RWPE2 (cell line): ENCODE results near the gene ZSWIM6.

Experiments used
- ATAC-seq: fragments of 200-7000 bp; cut with Tn5 transposase; 3 replicates; pipeline ENCODE4 v1.9.1; 2021; ENCODE audit warnings: low read depth
- DNase-seq: peaks from one replicate; pipeline ENCODE4 v3.0.0-alpha.2; 2020; ENCODE audit warnings: low spot score
- H3K27ac ChIP-seq: fragments of 450-650 bp; 2 replicates; pipeline ENCODE4 v1.5.1; 2017; ENCODE audit warnings: mild to moderate bottlenecking; ENCODE audit not compliant: poor library complexity, severe bottlenecking
- H3K27me3 ChIP-seq: fragments of 250-450 bp; sonication (Bioruptor Pico); 2 replicates; pipeline ENCODE4 v1.5.1; 2021; ENCODE audit warnings: mild to moderate bottlenecking, moderate library complexity; ENCODE audit not compliant: insufficient read depth, poor library complexity, severe bottlenecking
- H3K36me3 ChIP-seq: fragments of 250-450 bp; sonication (Bioruptor Pico); 2 replicates; pipeline ENCODE4 v1.5.1; 2020; ENCODE audit warnings: low read depth, mild to moderate bottlenecking, moderate library complexity
- H3K4me1 ChIP-seq: fragments of 250-450 bp; sonication (Bioruptor Pico); 2 replicates; pipeline ENCODE4 v1.5.1; 2021; ENCODE audit warnings: mild to moderate bottlenecking, moderate library complexity; ENCODE audit not compliant: insufficient read depth, poor library complexity, severe bottlenecking
- H3K4me3 ChIP-seq: fragments of 250-450 bp; sonication (Bioruptor Pico); 2 replicates; pipeline ENCODE4 v1.5.1; 2021; ENCODE audit warnings: mild to moderate bottlenecking, moderate library complexity; ENCODE audit not compliant: severe bottlenecking
- H3K9me3 ChIP-seq: fragments of 250-450 bp; sonication (Bioruptor Pico); 2 replicates; pipeline ENCODE4 v1.5.1; 2021; ENCODE audit warnings: mild to moderate bottlenecking, moderate library complexity; ENCODE audit not compliant: severe bottlenecking
- CTCF ChIP-seq: fragments of 450-650 bp; IDR thresholded peaks from one replicate; pipeline ENCODE4 v1.5.1; 2017; ENCODE audit warnings: mild to moderate bottlenecking, moderate library complexity; ENCODE audit not compliant: poor library complexity, severe bottlenecking

The ZSWIM6 gene

GRCh38 chr5:61397238-61397637 is 65.2 kb downstream of the ZSWIM6 start:
- no peak overlapping the region for H3K27ac ChIP-seq
- peaks cover 18% of the 10 kb centered on the region for H3K4me1 ChIP-seq
- H3K36me3 ChIP-seq: peaks cover 5% of the 10 kb centered on the region; the same call in 1 of the 2 replicates
- TF ChIP-seq CTCF: no peak
- ATAC-seq: no peak
- no peak overlapping the region for H3K4me3 ChIP-seq
- no peaks in the 10 kb centered on the region for H3K9me3 ChIP-seq
- no peak for DNase-seq
- no peaks in the 10 kb centered on the region for H3K27me3 ChIP-seq

GRCh38 chr5:61397937-61398336 is 65.9 kb downstream of the ZSWIM6 start:
- peaks cover 24% of the 10 kb centered on the region for H3K4me1 ChIP-seq
- no peak overlapping the region for H3K27ac ChIP-seq
- TF ChIP-seq CTCF: no peak
- H3K27me3 ChIP-seq: no peaks in the 10 kb centered on the region
- DNase-seq: no peak
- no peaks in the 10 kb centered on the region for H3K9me3 ChIP-seq
- H3K36me3 ChIP-seq: no peaks in the 10 kb centered on the region
- ATAC-seq: no peak
- no peak overlapping the region for H3K4me3 ChIP-seq

GRCh38 chr5:61398440-61398839 is 66.4 kb downstream of the ZSWIM6 start:
- H3K27me3 ChIP-seq: no peaks in the 10 kb centered on the region
- no peak for TF ChIP-seq CTCF
- H3K9me3 ChIP-seq: no peaks in the 10 kb centered on the region
- ATAC-seq (no peak), DNase-seq (no peak)
- no peak overlapping the region for H3K4me3 ChIP-seq
- H3K27ac ChIP-seq: no peak overlapping the region
- H3K4me1 ChIP-seq: peaks cover 25% of the 10 kb centered on the region
- H3K36me3 ChIP-seq: no peaks in the 10 kb centered on the region

GRCh38 chr5:61399679-61400078 is 67.6 kb downstream of the ZSWIM6 start:
- Histone ChIP-seq H3K27me3 (no peaks in the 10 kb centered on the region), H3K4me3 (no peak overlapping the region), H3K36me3 (no peaks in the 10 kb centered on the region), H3K9me3 (no peaks in the 10 kb centered on the region), H3K4me1 (peaks cover 20% of the 10 kb centered on the region), H3K27ac (no peak overlapping the region)
- no peak for DNase-seq
- TF ChIP-seq CTCF: no peak
- ATAC-seq: no peak

- no peak for TF ChIP-seq CTCF
- Histone ChIP-seq H3K27ac (peak overlapping the region; percentile 1), H3K9me3 (no peaks in the 10 kb centered on the region), H3K36me3 (no peaks in the 10 kb centered on the region), H3K4me3 (no peak overlapping the region), H3K27me3 (no peaks in the 10 kb centered on the region), H3K4me1 (peaks cover 29% of the 10 kb centered on the region)
- peak; percentile 84 for ATAC-seq
- no peak for DNase-seq
These were observed 69.7 kb downstream of the ZSWIM6 start for GRCh38 chr5:61401726-61402125.
